Osteoblast (primary cell): ENCODE results near the gene RHOT2. TPM values are rescaled to one million over a fixed set of nuclear protein-coding genes. Genes with fewer than 3 reads are reported as not detected.
A peak's percentile ranks its signal among the peaks of the same experiment; 100 is the strongest.

Experiments
- DNase-seq: peaks from one replicate; pipeline ENCODE4 v3.0.0; 2011; ENCODE audit warnings: low spot score, mixed read lengths; ENCODE audit not compliant: insufficient read length; ENCODE audit errors: missing footprints
- H2AFZ ChIP-seq: 2 replicates; pipeline ENCODE4 v1.6.0; 2011; ENCODE audit warnings: mild to moderate bottlenecking, low read length
- H3K27ac ChIP-seq: 2 replicates; pipeline ENCODE4 v1.5.1; 2011; ENCODE audit warnings: mild to moderate bottlenecking, low read depth, low read length, moderate library complexity
- H3K27me3 ChIP-seq: 2 replicates; pipeline ENCODE4 v1.6.0; 2012; ENCODE audit warnings: mild to moderate bottlenecking, control low read depth, inconsistent platforms, low read length, moderate library complexity; ENCODE audit not compliant: insufficient read depth
- H3K36me3 ChIP-seq: 2 replicates; pipeline ENCODE4 v1.5.1; 2011; ENCODE audit warnings: mild to moderate bottlenecking, low read length, control low read depth, moderate library complexity; ENCODE audit not compliant: insufficient read depth
- H3K4me1 ChIP-seq: 2 replicates; pipeline ENCODE4 v1.5.1; 2011; ENCODE audit warnings: mild to moderate bottlenecking, low read length, control low read depth, moderate library complexity; ENCODE audit not compliant: insufficient read depth
- H3K4me2 ChIP-seq: 2 replicates; pipeline ENCODE4 v1.6.0; 2011; ENCODE audit warnings: mild to moderate bottlenecking, low read length; ENCODE audit not compliant: insufficient read depth
- H3K4me3 ChIP-seq: fragments of 200-600 bp; sonication (generic); 3 replicates; pipeline ENCODE4 v1.5.1; 2012; ENCODE audit warnings: mild to moderate bottlenecking, low read length, inconsistent platforms; ENCODE audit not compliant: insufficient read depth
- H3K79me2 ChIP-seq: 2 replicates; pipeline ENCODE4 v1.6.0; 2012; ENCODE audit warnings: mild to moderate bottlenecking, low read length, control low read depth, inconsistent platforms; ENCODE audit not compliant: insufficient read depth
- H3K9me3 ChIP-seq: 2 replicates; pipeline ENCODE4 v1.5.1; 2011; ENCODE audit warnings: low read depth, low read length, control low read depth
- H4K20me1 ChIP-seq: 2 replicates; pipeline ENCODE4 v1.6.0; 2012; ENCODE audit warnings: mild to moderate bottlenecking, low read length, control low read depth; ENCODE audit not compliant: insufficient read depth
- CTCF ChIP-seq: IDR thresholded peaks from 2 replicates; pipeline ENCODE4 v1.5.1; 2011; ENCODE audit warnings: mild to moderate bottlenecking, low read depth, low read length, moderate library complexity; ENCODE audit errors: extremely low read depth
- total RNA-seq: library from RNA; depleted of rRNA; stranded (reverse); fragments of >200 nt; gene quantifications from 2 replicates; pipeline ENCODE4 v1.2.3, GENCODE V29; 2012

RHOT2 gene
- 35.9 and 42.0 TPM in 2 replicates for total RNA-seq

GRCh38 chr16:667780-668518, at the start of gene RHOT2:
Gene RHOT2 (plus strand): TSS chr16:668132. CDS start chr16:668200, 68 bp downstream.
- Histone ChIP-seq H3K36me3 (peaks cover 31% of the 10 kb centered on the region), H3K79me2 (peaks cover 35% of the 10 kb centered on the region), H4K20me1 (peaks cover 26% of the 10 kb centered on the region), H3K27ac (peak within 1 kb of the TSS; percentile 58), H3K4me2 (peak within 1 kb of the TSS; percentile 84), H3K27me3 (no peaks in the 10 kb centered on the region), H3K4me1 (peaks cover 10% of the 10 kb centered on the region), H2AFZ (peak within 1 kb of the TSS; percentile 94), H3K4me3 (peak within 1 kb of the TSS; percentile 93), H3K9me3 (no peaks in the 10 kb centered on the region)
- peak; percentile 75 for TF ChIP-seq CTCF
- DNase-seq, result peak; percentile 100

- no peak overlapping the region for H3K4me3 ChIP-seq
- peak; percentile 62 for DNase-seq
- H3K79me2 ChIP-seq, result peaks cover 16% of the 10 kb centered on the region
- H3K4me2 ChIP-seq, result no peak overlapping the region
- peaks cover 22% of the 10 kb centered on the region for H4K20me1 ChIP-seq
- no peaks in the 10 kb centered on the region for H3K36me3 ChIP-seq
- no peak overlapping the region for H3K27ac ChIP-seq
- no peaks in the 10 kb centered on the region for H3K9me3 ChIP-seq
- H3K4me1 ChIP-seq, result no peaks in the 10 kb centered on the region
- no peak for TF ChIP-seq CTCF
- no peaks in the 10 kb centered on the region for H3K27me3 ChIP-seq
- no peak overlapping the region for H2AFZ ChIP-seq
Observed at GRCh38 chr16:619476-620100, 48.3 kb upstream of the RHOT2 start.

DNA sequence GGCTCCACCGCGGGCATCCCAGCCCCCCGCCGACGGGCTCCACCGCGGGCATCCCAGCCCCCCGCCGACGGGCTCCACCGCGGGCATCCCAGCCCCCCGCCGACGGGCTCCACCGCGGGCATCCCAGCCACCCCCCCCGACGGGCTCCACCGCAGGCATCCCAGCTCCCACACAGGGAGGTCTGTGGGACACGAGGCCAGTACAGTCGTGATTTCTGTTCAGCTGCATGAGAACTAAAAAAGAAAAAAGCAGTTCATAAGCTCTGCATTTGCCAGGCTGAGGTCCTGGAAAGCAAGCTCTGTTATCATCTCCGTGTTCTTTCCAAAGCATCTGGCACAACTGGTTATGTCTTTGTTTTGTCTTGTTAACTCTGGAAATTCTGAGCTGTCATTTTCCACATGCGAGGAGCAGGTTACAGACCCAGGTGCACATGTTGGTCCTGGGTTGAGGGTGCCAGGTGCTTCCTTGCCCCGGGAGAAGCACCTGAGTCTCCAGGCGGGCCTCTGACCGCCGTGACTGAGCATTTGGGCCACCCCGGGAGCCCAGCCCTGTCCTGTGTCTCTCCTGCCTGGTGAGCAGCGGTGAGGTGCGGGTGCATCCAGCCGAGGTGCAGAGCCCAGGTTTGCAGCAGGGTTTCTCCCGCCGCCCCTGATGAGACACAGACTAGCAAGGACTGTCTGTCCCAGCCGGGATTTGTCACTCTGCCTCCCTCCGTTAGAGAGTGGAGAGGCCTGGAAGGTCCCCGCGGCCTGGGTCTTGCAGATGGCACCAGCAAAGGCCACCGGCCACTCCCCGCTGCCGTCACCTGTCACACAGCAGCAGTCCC, 47.0 kb upstream of the RHOT2 start:
- Histone ChIP-seq H4K20me1 (peaks cover 13% of the 10 kb centered on the region), H3K4me2 (no peak overlapping the region), H2AFZ (no peak overlapping the region), H3K9me3 (no peaks in the 10 kb centered on the region), H3K79me2 (peaks cover 7% of the 10 kb centered on the region), H3K27me3 (no peaks in the 10 kb centered on the region), H3K4me1 (no peaks in the 10 kb centered on the region), H3K27ac (no peak overlapping the region), H3K36me3 (no peaks in the 10 kb centered on the region), H3K4me3 (no peak overlapping the region)
- peak; percentile 84 for DNase-seq
- no peak for TF ChIP-seq CTCF
